Upper lobe of left lung (tissue), 4 donors: ENCODE results near the gene TTYH3.
A peak's percentile ranks its signal among the peaks of the same experiment; 100 is the strongest.

Experiments
- CTCF ChIP-seq, 6 experiments: fragments of 450-650 bp in 4 of 6; fragments of 200-600 bp in 2 of 6; sonication (generic) in 2 of 6; IDR thresholded peaks; one replicate each; pipeline ENCODE4 v1.5.1; 2016 to 2019; ENCODE audit warnings: antibody characterized with exemption in 6 of 6
- EP300 ChIP-seq, 4 donors: sonication (generic); formaldehyde crosslinking; IDR thresholded peaks; one replicate each; pipeline ENCODE4 v1.5.1; 2017; ENCODE audit warnings: antibody characterized with exemption in 4 of 4, control low read depth in 2 of 4
- POLR2A ChIP-seq, 4 donors: fragments of 450-650 bp; IDR thresholded peaks; one replicate each; pipeline ENCODE4 v1.5.1; 2016 to 2017; ENCODE audit warnings: antibody characterized with exemption in 4 of 4, mild to moderate bottlenecking in 2 of 4

GRCh38 chr7:2709553-2710285 lies 77.9 kb downstream of the TTYH3 start:
- peak; percentile 76 to 89 (median 86) for TF ChIP-seq CTCF (IDR thresholded peaks at IDR 0.05)
- TF ChIP-seq POLR2A (IDR thresholded peaks at IDR 0.05), result no peak
- no peak for TF ChIP-seq EP300 (IDR thresholded peaks at IDR 0.05)
